ENCODE measurements around the gene CACNA1C. TPM values are rescaled to one million over a fixed set of nuclear protein-coding genes. Genes with fewer than 3 reads are reported as not detected.

The CACNA1C gene
- total RNA-seq, 1 experiment from 2014 or later, result 1.1 TPM

GRCh38 chr12:2281446-2281845 is 228.7 kb downstream of the CACNA1C start:
- Mint-ChIP-seq H3K27me3 (ENCODE audit: low read depth) (peaks cover 3% of the 10 kb centered on the region; the same call in 1 of the 2 replicates), H3K4me1 (peaks cover 30 to 35% of the 10 kb centered on the region in 2 experiments), H3K9me3 (peaks cover 0 to 10% of the 10 kb centered on the region in 2 experiments; a peak in 3 of 5 replicates), H3K36me3 (ENCODE audit: insufficient read depth in 1 of 3, low read depth in 3 of 3) (no peaks in the 10 kb centered on the region), H3K4me3 (no peak overlapping the region), H3K27ac (no peak overlapping the region)
- no CpG with 5 or more reads among the region's 1 CpG for WGBS (ENCODE audit: extremely low coverage, insufficient read length, low lambda C conversion rate)
- H3K9me3 ChIP-seq (ENCODE audit: control insufficient read depth, low read depth, low read length), result no peaks in the 10 kb centered on the region
- no peak overlapping the region for H2BK20ac ChIP-seq (ENCODE audit: low read depth, low read length, poor library complexity, severe bottlenecking)
- no peak overlapping the region for H4K5ac ChIP-seq (ENCODE audit: insufficient read length, low read depth, low read length)
- H3K79me2 ChIP-seq (ENCODE audit: insufficient read depth, low read length), result no peaks in the 10 kb centered on the region
- H3K79me1 ChIP-seq (ENCODE audit: insufficient read depth, low read depth, low read length, poor library complexity, severe bottlenecking), result no peaks in the 10 kb centered on the region
- no peak overlapping the region for H3K23ac ChIP-seq (ENCODE audit: insufficient read length, low read depth, low read length)
- H4K8ac ChIP-seq (replicated peaks; ENCODE audit: insufficient read length, low read depth, low read length), result no peak overlapping the region
- no peak overlapping the region for H3K4ac ChIP-seq (ENCODE audit: low read depth, low read length)
- no peaks in the 10 kb centered on the region for H4K20me1 ChIP-seq (ENCODE audit: control insufficient read depth, insufficient read depth, insufficient read length)
- no peak overlapping the region for H2BK120ac ChIP-seq (ENCODE audit: low read depth, low read length, poor library complexity, severe bottlenecking)
- H3K56ac ChIP-seq (ENCODE audit: insufficient read length, low read depth, low read length), result no peak overlapping the region
- H3K4me2 ChIP-seq (ENCODE audit: insufficient read depth, insufficient read length, low read length), result no peak overlapping the region
- no peak overlapping the region for H2BK12ac ChIP-seq (ENCODE audit: insufficient read length, low read depth, low read length)
- H3T11ph ChIP-seq (ENCODE audit: low read length), result no peak overlapping the region
- no peak overlapping the region for H4K91ac ChIP-seq (ENCODE audit: insufficient read length, low read depth, low read length)
- H3K18ac ChIP-seq (ENCODE audit: insufficient read length, low read depth, low read length), result no peak overlapping the region
- H2AFZ ChIP-seq (ENCODE audit: low read length), result no peak overlapping the region
- no peak overlapping the region for H3K27ac ChIP-seq (ENCODE audit: insufficient read length, low read depth, low read length)
- no peak for DNase-seq
- H3K4me1 ChIP-seq (ENCODE audit: insufficient read depth, low read length), result no peaks in the 10 kb centered on the region
- H2AK5ac ChIP-seq (ENCODE audit: insufficient read length, low read length), result no peak overlapping the region
- H3K27me3 ChIP-seq (ENCODE audit: insufficient read depth, low read length), result no peaks in the 10 kb centered on the region
- no peak overlapping the region for H2BK15ac ChIP-seq (ENCODE audit: low read depth, low read length)
- no peak overlapping the region for H2BK5ac ChIP-seq (ENCODE audit: insufficient read length, low read length)
- no peaks in the 10 kb centered on the region for H3K23me2 ChIP-seq (ENCODE audit: insufficient read length, low read depth, low read length, poor library complexity, severe bottlenecking)
- no peak overlapping the region for H3K9ac ChIP-seq (ENCODE audit: extremely low read depth, insufficient read length, low read length)
- no peak for TF ChIP-seq CTCF (conservative IDR thresholded peaks at IDR 0.05)
- H3K14ac ChIP-seq (ENCODE audit: insufficient read depth, low read length), result no peak overlapping the region

All from H9 (cell line).